ENCODE results near the gene ARHGAP33. TPM values are rescaled to one million over a fixed set of nuclear protein-coding genes. Genes with fewer than 3 reads are reported as not detected.
"Not testable (repeated sequence)": the region's sequence is repeated elsewhere in the genome, so short reads cannot be mapped to it uniquely, and the experiment has no call there.

Gene ARHGAP33
- total RNA-seq, 8 experiments from 2014 or later: 0.51 to 33.1 (median 16.1) TPM

DNA sequence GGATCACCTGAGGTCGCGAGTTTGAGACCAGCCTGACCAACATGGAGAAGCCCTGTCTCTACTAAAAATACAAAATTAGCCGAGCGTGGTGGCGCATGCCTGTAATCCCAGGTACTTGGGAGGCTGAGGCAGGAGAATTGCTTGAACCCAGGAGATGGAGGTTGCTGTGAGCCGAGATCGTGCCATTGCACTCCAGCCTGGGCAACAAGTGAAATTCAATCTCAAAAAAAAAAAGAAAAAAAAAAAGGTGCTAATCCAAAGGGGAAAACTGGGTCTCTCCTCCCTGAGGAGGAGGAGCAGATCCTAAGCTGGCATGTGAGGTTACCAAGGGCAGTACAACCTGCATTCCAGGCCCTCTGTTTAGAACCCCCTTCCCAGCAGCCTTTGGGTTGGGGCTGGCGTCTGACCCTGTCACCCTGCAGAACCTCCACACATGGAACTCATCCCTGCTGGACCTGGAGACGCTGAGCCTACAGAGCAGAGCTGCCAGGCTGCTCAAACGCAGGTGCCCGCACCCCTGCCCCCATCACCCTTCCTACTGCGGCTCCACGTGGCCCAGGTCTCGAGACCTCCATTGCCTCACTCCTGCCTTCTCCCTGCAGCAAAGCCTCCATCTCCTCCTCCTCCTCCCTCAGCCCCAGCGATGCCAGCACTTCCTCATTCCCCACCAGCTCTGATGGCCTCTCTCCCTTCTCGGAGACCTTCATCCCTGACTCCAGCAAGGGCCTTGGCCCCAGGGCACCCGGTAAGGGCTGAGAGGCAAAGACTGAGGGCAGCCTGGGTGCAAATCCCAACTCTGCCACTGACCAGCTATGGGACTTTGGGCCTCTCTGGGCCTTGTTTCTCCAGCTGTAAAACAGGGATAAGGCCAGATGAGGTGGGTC is 10.7 kb upstream of the ARHGAP33 start:
- WGBS, 10 experiments: 64 to 100% (median 93%) methylated on average over 2 to 9 of the region's 17 CpGs; no CpG with 5 or more reads in 1 of the 10 experiments
- Histone ChIP-seq H3K27ac (no peak overlapping the region), H3K4me3 (no peak overlapping the region), H3K4me1 (replicated peaks in 1 of 2) (peaks cover 14 to 18% of the 10 kb centered on the region in 2 donors)
- ATAC-seq (replicated peaks in 6 of 8): no peak
- in situ Hi-C loops (cut with MboI; ENCODE audit: low pct_unique_long_range_greater_than_20kb in 2 of 9, low sequenced_read_pairs in 9 of 9, unreplicated experiment in 9 of 9): no loop called here

DNA sequence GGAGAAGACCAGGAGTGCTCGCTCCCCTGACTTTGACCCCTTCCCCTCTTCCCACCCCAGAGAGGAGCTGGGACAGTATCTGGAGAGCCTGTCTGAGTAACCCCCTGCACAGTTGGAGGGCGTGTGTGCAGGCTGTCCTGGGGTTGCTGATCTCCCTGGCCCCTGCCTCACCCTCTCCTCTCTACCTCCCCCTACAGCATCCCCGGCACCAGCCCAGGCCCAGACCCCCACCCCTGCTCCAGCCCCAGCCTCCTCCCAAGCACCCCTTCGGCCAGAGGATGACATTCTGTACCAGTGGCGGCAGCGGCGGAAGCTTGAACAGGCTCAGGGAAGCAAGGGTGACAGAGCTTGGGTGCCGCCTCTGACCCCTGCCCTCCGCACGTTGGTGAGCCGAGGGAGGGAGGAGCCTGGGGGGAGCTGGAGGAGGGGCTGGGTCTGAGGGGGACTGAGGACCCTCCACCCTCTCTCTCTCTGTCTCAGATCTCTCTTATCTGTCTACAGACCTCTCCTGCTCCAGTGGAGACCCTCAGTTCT is 8.7 kb upstream of the ARHGAP33 start:
- Histone ChIP-seq H3K4me3 (no peak overlapping the region), H3K4me1 (replicated peaks in 1 of 2) (peaks cover 14 to 18% of the 10 kb centered on the region in 2 donors), H3K27ac (peak overlapping the region in 1 of 2 donors; percentile 40)
- in situ Hi-C loops (cut with MboI; ENCODE audit: low pct_unique_long_range_greater_than_20kb in 2 of 9, low sequenced_read_pairs in 9 of 9, unreplicated experiment in 9 of 9): no loop called here
- peak in 3 of 8 experiments; percentile 1 to 13 (median 1) for ATAC-seq (replicated peaks in 6 of 8)
- WGBS, 10 experiments: 52 to 100% methylated on average over 1 to 2 of the region's 11 CpGs; no CpG with 5 or more reads in 8 of the 10 experiments

DNA sequence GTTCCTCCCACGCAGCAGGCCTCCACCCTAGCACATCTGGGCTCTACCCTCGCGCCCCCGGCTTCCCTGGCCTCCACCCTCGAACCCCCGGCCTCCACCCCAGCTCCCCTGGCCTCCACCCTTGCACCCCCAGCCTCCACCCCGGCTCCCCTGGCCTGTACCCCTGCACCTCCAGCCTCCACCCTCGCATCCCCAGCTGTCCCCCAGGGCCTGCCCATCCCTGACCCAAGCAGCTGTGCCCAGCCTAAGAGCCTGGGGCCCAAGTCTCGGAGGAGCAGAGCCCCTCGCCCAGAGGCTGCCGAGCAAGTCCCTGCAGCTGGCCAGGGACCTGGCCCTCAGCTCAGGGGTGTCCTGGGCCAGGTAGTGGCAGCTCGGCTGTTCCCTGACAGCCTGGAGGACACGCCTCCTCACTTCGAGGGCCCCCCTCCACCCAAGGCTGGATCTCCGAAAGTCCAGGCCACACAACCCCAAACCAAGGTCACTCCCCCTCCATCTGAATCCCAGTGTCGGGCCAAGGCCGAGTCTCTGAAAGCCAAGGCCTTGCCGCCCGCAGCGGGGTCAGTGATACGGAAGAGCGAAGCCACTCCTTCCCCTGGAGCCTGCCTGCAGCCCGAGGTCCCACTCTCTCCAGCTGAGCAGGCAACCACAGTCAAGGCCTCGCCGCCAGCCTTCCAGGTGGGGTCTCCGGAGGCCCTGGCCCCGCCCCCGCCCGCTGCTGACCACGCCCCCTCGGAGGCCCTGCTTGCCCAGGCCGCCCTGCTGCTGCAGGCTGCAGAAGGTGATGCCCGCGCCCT is 7.9 kb upstream of the ARHGAP33 start:
- H3K4me3 ChIP-seq: no peak overlapping the region
- H3K4me1 ChIP-seq (replicated peaks in 1 of 2): peaks cover 14 to 18% of the 10 kb centered on the region in 2 donors
- 10 to 80% (median 35%) methylated on average over 1 to 4 of the region's 34 CpGs; no CpG with 5 or more reads in 7 of the 10 experiments for WGBS, 10 experiments
- in situ Hi-C loops (cut with MboI; ENCODE audit: low pct_unique_long_range_greater_than_20kb in 2 of 9, low sequenced_read_pairs in 9 of 9, unreplicated experiment in 9 of 9): no loop called here
- peak overlapping the region; percentile 0 to 40 for H3K27ac ChIP-seq
- ATAC-seq (replicated peaks in 6 of 8): peak in 6 of 8 experiments; percentile 16 to 92 (median 88)

DNA sequence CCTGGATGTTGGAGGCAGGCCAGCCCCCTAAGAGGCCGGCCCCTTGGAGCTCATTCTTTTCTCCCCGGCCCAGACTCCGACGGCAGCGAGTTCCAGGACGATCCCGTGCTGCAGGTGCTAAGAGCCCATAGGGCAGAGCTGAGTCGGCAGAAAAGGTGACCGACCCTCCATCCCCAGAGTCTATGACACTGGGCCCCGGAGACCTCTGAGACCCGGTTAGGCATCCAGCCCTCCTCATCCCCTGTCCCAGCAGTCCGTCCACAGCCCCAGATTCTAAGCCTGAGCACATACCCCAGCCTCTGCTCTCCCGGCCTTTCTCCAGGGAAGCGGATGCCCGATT is 7.3 kb upstream of the ARHGAP33 start:
- H3K27ac ChIP-seq: no peak overlapping the region
- 90% methylated on average over 2 of the region's 15 CpGs; no CpG with 5 or more reads in 9 of the 10 experiments for WGBS, 10 experiments
- in situ Hi-C loops (cut with MboI; ENCODE audit: low pct_unique_long_range_greater_than_20kb in 2 of 9, low sequenced_read_pairs in 9 of 9, unreplicated experiment in 9 of 9): no loop called here
- no peak for ATAC-seq (replicated peaks in 6 of 8)
- peaks cover 14 to 18% of the 10 kb centered on the region in 2 donors for H3K4me1 ChIP-seq (replicated peaks in 1 of 2)
- H3K4me3 ChIP-seq: no peak overlapping the region

DNA sequence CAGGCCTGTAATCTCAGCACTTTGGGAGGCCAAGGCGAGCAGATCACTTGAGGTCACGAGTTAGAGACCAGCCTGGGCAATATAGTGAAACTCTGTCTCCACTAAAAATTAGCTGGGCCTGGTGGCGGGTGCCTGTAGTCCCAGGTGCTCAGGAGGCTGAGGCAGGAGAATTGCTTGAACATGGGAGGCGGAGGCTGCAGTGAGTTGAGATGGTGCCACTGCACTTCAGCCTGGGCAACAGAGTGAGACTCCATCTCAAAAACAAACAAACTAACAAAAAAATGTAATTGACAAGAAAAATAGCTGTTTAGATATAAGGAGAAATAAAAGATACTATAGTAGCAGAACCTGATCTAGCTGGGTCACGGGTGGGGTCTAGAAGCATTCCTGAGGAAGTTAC is 3.0 kb upstream of the ARHGAP33 start:
- in situ Hi-C loops (cut with MboI; ENCODE audit: low pct_unique_long_range_greater_than_20kb in 2 of 9, low sequenced_read_pairs in 9 of 9, unreplicated experiment in 9 of 9); H3K27ac ChIP-seq; ATAC-seq (replicated peaks in 6 of 8); H3K4me3 ChIP-seq: not testable (repeated sequence)
- peaks cover 19 to 28% of the 10 kb centered on the region in 2 donors for H3K4me1 ChIP-seq (replicated peaks in 1 of 2)
- 76 to 100% (median 96%) methylated on average over 1 to 5 of the region's 5 CpGs; no CpG with 5 or more reads in 1 of the 10 experiments for WGBS, 10 experiments

DNA sequence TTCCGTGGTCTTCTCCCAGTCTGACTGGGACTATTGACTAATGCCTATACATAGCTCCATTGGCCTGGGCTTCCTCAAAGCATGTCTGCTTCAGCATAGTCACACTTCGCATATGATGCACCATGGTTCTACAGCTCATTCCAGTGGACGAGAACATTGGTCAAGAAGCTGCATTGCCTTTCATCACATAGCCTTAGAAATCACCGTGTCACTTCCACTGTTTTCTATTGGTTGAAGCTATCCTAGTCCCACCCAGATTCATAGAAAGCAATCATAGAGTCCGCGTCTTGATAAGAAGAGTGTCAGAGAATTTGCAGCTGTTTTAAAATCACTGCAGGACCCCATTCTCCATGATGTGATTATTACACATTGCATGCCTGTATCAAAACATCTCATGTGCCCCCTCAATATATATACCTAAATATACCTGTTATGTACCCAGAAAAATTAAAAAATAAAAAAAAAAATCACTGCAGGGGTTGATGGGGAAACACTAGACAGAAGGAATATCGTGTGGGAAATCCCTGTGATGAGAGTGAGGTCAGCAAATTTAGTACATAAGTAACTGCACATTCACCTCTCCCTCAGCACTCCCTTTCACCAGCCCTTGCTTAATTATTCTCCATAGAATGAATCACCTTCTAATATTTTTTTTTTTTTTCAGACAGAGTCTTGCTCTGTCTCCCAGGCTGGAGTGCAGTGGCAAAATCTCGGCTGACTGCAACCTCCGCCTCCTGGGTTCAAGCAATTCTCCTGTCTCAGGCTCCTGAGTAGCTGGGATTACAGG is 2.2 kb upstream of the ARHGAP33 start:
- peak in 2 of 8 experiments; percentile 3 to 33 for ATAC-seq (replicated peaks in 6 of 8)
- Histone ChIP-seq H3K4me3 (no peak overlapping the region), H3K27ac (no peak overlapping the region), H3K4me1 (replicated peaks in 1 of 2) (peaks cover 18 to 24% of the 10 kb centered on the region in 2 donors)
- 50 to 90% (median 70%) methylated on average over 1 to 8 of the region's 9 CpGs; no CpG with 5 or more reads in 1 of the 10 experiments for WGBS, 10 experiments
- in situ Hi-C loops (cut with MboI; ENCODE audit: low pct_unique_long_range_greater_than_20kb in 2 of 9, low sequenced_read_pairs in 9 of 9, unreplicated experiment in 9 of 9): no loop called here

DNA sequence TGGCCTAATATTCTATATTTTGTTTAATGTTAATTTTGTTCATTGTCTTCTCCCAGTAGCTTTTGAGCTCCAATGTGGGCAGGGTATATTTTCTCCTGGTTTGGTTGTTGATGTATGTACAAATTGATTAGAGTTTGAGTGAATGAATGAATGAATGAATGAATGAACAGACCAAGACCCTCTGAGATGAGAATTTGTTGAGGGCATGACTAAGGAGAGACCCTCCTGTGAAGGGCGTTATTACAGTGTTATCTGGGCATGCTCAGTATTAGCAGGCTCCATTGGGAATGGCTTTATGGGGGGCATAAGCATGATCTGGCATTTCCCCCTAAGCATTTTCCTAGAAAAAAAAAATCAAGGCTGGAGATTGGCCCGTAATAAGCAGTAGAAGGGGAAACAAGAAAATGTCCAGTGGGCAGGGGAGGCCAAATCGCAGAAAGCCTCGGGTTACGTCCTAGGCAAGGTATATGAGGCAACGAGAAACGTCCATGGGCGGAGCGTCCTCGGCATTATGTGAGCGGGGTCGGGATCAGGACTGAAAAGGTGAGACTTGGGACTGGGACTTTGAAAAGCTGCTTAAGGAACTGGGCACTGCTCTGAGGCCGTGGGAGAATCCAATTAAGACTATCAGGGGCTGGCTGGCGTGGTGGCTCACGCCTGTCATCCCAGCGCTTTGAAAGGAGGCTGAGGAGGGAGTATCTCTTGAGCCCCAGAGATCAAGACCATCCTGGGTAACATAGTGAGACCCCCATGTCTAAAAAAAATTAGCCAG is 904 bp upstream of the ARHGAP33 start:
- no peak for ATAC-seq (replicated peaks in 6 of 8)
- Histone ChIP-seq H3K4me1 (replicated peaks in 1 of 2) (peaks cover 17 to 23% of the 10 kb centered on the region in 2 donors), H3K4me3 (peak overlapping the region; percentile 69 to 93 (median 88)), H3K27ac (no peak overlapping the region)
- in situ Hi-C loops (cut with MboI; ENCODE audit: low pct_unique_long_range_greater_than_20kb in 2 of 9, low sequenced_read_pairs in 9 of 9, unreplicated experiment in 9 of 9): no loop called here
- WGBS, 10 experiments: 6 to 71% (median 44%) methylated on average over 2 to 10 of the region's 16 CpGs

DNA sequence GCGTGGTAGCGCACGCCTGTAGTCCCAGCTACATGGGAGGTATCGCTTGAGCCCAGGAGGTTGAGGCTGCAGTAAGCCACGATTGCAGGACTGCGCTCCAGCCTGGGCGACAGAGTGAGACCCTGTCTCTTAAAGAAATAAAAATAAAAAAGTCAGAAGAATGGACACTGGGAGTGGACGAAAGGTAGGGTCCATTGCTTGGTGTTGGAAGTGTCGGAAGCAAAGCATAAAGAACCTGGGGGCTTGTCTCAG is 392 bp upstream of the ARHGAP33 start:
- peaks cover 17 to 23% of the 10 kb centered on the region in 2 donors for H3K4me1 ChIP-seq (replicated peaks in 1 of 2)
- WGBS, 10 experiments: 0 to 60% (median 8%) methylated on average over 1 to 9 of the region's 9 CpGs; no CpG with 5 or more reads in 2 of the 10 experiments
- peak overlapping the region; percentile 69 to 93 (median 88) for H3K4me3 ChIP-seq
- H3K27ac ChIP-seq: no peak overlapping the region
- ATAC-seq (replicated peaks in 6 of 8): peak in 1 of 8 experiments; percentile 30
- in situ Hi-C loops (cut with MboI; ENCODE audit: low pct_unique_long_range_greater_than_20kb in 2 of 9, low sequenced_read_pairs in 9 of 9, unreplicated experiment in 9 of 9): no loop called here

DNA sequence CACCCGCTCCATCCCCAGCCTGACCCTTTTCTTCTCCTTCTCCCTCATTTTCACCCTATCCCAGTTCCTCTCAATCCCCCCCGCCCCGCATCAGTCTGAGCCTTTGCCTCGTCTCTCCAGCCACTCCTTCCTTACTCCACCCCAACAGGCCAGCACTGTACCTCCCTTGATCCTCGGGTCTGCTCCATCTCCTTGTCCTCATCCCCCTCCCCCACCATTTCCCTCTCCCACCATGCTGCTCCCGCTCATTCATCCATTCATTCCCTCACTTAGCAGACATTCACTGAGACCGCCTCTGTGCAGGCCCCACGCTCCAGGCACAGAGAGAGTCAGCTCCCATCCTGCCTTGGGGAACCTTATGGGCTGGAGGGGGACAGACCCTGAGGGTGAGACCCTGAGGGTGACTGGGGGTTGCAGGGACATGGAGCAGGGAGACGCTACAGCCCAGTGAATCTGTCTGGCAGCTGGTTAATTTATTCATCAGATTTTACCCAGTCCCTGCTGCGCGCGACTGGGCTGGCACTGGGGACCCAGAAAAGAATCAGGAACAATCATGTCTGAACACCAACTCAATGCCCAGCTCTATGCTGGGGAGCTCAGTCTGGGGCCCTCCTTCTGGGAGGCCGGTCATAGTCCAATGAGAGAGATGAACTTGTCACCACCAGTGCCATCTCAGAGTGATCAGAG is 881 bp downstream of the ARHGAP33 start:
- H3K4me3 ChIP-seq: peak overlapping the region; percentile 69 to 93 (median 88)
- H3K4me1 ChIP-seq (replicated peaks in 1 of 2): peaks cover 17 to 23% of the 10 kb centered on the region in 2 donors

DNA sequence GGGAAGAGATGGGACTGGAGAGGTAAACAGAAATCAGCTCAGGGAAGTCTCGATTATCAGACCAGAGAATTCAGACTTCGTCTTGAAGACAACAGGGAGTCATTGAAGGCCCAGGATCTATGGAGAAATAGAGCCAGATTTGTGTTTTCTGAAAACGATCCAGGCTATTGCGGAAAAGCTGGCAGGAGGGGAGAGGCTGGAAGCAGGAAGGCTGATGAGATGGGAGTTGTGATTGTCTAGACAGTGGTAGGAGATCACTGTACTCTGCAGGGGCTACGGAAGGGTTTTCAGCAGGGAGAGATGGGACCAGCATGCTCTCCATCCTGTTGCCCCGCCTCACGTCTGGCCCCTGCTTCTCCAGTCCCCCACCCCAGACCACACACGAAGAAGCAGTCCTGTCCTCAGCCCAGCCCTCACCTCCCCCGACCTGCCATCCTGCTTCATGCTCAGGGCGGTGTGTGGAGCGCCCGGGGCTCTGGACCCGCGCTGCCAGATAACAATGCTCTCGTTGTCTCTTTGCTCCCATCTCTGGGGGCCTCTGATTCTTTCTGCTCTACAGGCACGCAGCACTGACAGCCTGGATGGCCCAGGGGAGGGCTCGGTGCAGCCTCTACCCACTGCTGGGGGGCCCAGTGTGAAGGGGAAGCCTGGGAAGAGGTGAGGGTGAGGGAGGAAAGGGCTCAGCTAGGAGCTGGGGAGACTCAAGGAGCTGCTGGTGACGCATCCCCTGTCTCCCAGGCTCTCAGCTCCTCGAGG is 1.9 kb downstream of the ARHGAP33 start:
- peak in 3 of 8 experiments; percentile 17 to 29 (median 21) for ATAC-seq (replicated peaks in 6 of 8)
- 4 to 83% (median 40%) methylated on average over 1 to 7 of the region's 19 CpGs; no CpG with 5 or more reads in 1 of the 10 experiments for WGBS, 10 experiments
- peaks cover 17 to 23% of the 10 kb centered on the region in 2 donors for H3K4me1 ChIP-seq (replicated peaks in 1 of 2)
- H3K4me3 ChIP-seq: peak overlapping the region in 4 of 5 donors; percentile 7 to 93 (median 85)
- in situ Hi-C loops (cut with MboI; ENCODE audit: low pct_unique_long_range_greater_than_20kb in 2 of 9, low sequenced_read_pairs in 9 of 9, unreplicated experiment in 9 of 9): no loop called here
- peak overlapping the region in 1 of 2 donors; percentile 17 for H3K27ac ChIP-seq

More for the DNA sequence above, 881 bp downstream of the ARHGAP33 start:
- peak in 4 of 8 experiments; percentile 2 to 37 (median 15) for ATAC-seq (replicated peaks in 6 of 8)
- peak overlapping the region; percentile 79 to 87 for H3K27ac ChIP-seq
- WGBS, 10 experiments: 0 to 90% (median 32%) methylated on average over 1 to 7 of the region's 13 CpGs; no CpG with 5 or more reads in 5 of the 10 experiments
- in situ Hi-C loops (cut with MboI; ENCODE audit: low pct_unique_long_range_greater_than_20kb in 2 of 9, low sequenced_read_pairs in 9 of 9, unreplicated experiment in 9 of 9): no loop called here

DNA sequence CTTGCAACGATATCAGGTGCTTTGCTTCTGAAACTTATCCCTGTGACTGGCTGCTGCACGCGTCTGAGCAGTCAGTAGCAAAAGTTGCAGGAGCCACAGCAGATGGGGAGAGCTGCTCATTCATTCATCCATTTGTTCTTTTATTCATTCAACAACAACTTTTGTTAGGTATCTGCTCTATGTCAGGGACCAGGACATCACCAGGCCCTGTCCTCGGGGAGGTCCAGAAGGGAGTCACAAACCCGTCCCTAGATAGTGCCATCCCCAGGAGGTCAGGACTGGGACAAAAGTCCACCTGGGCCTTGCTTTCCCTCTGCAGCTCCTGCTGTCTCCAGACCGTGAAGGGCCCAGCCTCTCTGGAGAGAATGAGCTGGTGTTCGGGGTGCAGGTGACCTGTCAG is 2.6 kb downstream of the ARHGAP33 start:
- peaks cover 17 to 23% of the 10 kb centered on the region in 2 donors for H3K4me1 ChIP-seq (replicated peaks in 1 of 2)
- in situ Hi-C loops (cut with MboI; ENCODE audit: low pct_unique_long_range_greater_than_20kb in 2 of 9, low sequenced_read_pairs in 9 of 9, unreplicated experiment in 9 of 9): no loop called here
- WGBS, 10 experiments: 80 to 100% (median 95%) methylated on average over 1 to 2 of the region's 7 CpGs; no CpG with 5 or more reads in 6 of the 10 experiments
- H3K27ac ChIP-seq: no peak overlapping the region
- ATAC-seq (replicated peaks in 6 of 8): no peak
- no peak overlapping the region for H3K4me3 ChIP-seq

Measured in motor neuron (in vitro differentiated cells).